GM12865 (cell line): ENCODE results near the gene ITGAE.

Experiments
- DNase-seq: peaks from one replicate; pipeline ENCODE4 v3.0.0; 2010; ENCODE audit warnings: low read depth
- H3K4me3 ChIP-seq: 2 replicates; pipeline ENCODE4 v1.5.1; 2011; ENCODE audit warnings: mild to moderate bottlenecking, low read depth, low read length, control low read depth
- CTCF ChIP-seq: IDR thresholded peaks from 2 replicates; pipeline ENCODE4 v1.5.1; 2011; ENCODE audit warnings: low read length, control low read depth, low read depth, inconsistent platforms; ENCODE audit not compliant: insufficient read depth; ENCODE audit errors: missing control alignments

Gene ITGAE

GRCh38 chr17:3688852-3689261 is 112.1 kb downstream of the ITGAE start:
- no peak for TF ChIP-seq CTCF
- DNase-seq, result no peak
- no peak overlapping the region for H3K4me3 ChIP-seq

GRCh38 chr17:3688027-3688553 is 112.9 kb downstream of the ITGAE start:
- TF ChIP-seq CTCF, result no peak
- DNase-seq, result peak; percentile 39
- H3K4me3 ChIP-seq, result no peak overlapping the region

GRCh38 chr17:3685174-3685573 is 115.8 kb downstream of the ITGAE start:
- no peak overlapping the region for H3K4me3 ChIP-seq
- TF ChIP-seq CTCF, result no peak
- DNase-seq, result no peak

- DNase-seq, result peak; percentile 85
- peak; percentile 99 for TF ChIP-seq CTCF
- H3K4me3 ChIP-seq, result no peak overlapping the region
Observed at GRCh38 chr17:3683054-3683511, 117.9 kb downstream of the ITGAE start.

GRCh38 chr17:3682033-3682432 is 119.0 kb downstream of the ITGAE start:
- H3K4me3 ChIP-seq, result no peak overlapping the region
- no peak for DNase-seq
- TF ChIP-seq CTCF, result no peak

GRCh38 chr17:3681565-3681964 is 119.4 kb downstream of the ITGAE start:
- H3K4me3 ChIP-seq, result no peak overlapping the region
- DNase-seq, result no peak
- TF ChIP-seq CTCF, result no peak

GRCh38 chr17:3681057-3681456 is 119.9 kb downstream of the ITGAE start:
- DNase-seq, result no peak
- TF ChIP-seq CTCF, result no peak
- H3K4me3 ChIP-seq, result no peak overlapping the region
